Measurements from ENCODE around the gene RGS11. TPM values are rescaled to one million over a fixed set of nuclear protein-coding genes. Genes with fewer than 3 reads are reported as not detected.

Gene RGS11
- total RNA-seq, 1 donor from 2014 or later, result 2.4 TPM

DNA sequence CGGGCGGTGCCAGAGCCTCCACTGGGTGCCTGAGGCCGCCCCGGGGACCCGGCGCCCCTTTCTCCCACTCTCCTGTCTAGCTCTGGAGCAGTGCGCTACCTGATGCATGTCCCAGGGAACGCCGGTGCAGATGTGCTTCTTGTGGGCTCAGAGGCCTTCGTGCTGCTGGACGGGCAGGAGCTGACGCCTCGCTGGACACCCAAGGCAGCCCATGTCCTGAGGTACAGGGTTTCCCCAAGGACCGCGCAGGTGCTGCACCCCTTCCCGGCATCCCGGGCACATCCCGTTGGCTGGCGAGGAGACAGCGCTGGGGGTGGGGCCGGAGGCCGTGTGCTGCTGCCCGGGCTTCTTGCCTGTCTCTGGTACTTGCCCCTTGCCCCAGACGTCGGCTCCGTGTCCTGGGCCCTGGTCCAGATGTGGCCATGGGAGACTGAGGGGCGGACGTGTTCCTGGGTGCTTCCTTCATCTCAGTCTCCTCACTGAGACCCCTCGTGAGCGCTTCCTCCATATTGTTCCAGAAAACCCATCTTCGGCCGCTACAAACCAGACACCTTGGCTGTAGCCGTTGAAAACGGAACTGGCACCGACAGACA, 12.5 kb downstream of the RGS11 start:
- Mint-ChIP-seq H3K4me1 (ENCODE audit: low read depth) (no peaks in the 10 kb centered on the region), H3K27ac (no peak overlapping the region), H3K36me3 (ENCODE audit: insufficient read depth) (peaks cover 16% of the 10 kb centered on the region), H3K4me3 (ENCODE audit: low read depth) (no peak overlapping the region), H3K27me3 (no peaks in the 10 kb centered on the region), H3K9me3 (ENCODE audit: low read depth) (no peaks in the 10 kb centered on the region)
- TF ChIP-seq, protein P1, sequence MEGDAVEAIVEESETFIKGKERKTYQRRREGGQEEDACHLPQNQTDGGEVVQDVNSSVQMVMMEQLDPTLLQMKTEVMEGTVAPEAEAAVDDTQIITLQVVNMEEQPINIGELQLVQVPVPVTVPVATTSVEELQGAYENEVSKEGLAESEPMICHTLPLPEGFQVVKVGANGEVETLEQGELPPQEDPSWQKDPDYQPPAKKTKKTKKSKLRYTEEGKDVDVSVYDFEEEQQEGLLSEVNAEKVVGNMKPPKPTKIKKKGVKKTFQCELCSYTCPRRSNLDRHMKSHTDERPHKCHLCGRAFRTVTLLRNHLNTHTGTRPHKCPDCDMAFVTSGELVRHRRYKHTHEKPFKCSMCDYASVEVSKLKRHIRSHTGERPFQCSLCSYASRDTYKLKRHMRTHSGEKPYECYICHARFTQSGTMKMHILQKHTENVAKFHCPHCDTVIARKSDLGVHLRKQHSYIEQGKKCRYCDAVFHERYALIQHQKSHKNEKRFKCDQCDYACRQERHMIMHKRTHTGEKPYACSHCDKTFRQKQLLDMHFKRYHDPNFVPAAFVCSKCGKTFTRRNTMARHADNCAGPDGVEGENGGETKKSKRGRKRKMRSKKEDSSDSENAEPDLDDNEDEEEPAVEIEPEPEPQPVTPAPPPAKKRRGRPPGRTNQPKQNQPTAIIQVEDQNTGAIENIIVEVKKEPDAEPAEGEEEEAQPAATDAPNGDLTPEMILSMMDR (IDR thresholded peaks at IDR 0.05; ENCODE audit: unreplicated experiment), result no peak
- no peak for DNase-seq (ENCODE audit: low spot score, unreplicated experiment)

DNA sequence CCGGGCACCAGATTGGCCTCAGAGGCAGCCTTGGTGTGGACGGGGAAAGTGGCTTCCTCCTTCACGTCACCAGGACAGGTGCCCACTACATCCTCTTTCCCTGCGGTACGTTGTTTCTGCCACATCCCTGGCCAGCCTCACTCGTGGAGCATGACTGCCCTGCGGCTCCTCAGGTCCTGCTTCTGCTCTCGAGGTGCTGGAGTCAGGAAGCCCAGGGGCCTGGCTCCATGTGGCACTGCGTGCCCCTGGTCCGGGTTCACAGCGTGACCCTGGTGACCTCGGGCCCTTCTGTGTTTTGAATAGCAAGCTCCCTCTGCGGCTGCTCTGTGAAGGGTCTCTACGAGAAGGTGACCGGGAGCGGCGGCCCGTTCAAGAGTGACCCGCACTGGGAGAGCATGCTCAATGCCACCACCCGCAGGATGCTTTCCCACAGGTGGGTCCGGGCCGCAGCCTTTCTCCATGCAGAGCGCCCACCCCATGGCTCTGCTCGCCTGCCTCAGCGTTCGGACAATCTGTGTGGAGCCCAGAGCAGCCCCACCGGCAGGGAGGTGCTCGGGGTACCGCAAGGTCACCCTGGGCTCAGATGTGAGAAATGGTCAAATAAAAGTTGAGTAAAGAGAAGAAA, 13.5 kb downstream of the RGS11 start:
- DNase-seq (ENCODE audit: low spot score, unreplicated experiment), result no peak
- Mint-ChIP-seq H3K4me1 (ENCODE audit: low read depth) (peaks cover 2% of the 10 kb centered on the region), H3K9me3 (ENCODE audit: low read depth) (no peaks in the 10 kb centered on the region), H3K27ac (no peak overlapping the region), H3K27me3 (no peaks in the 10 kb centered on the region), H3K36me3 (ENCODE audit: insufficient read depth) (peaks cover 18% of the 10 kb centered on the region), H3K4me3 (ENCODE audit: low read depth) (no peak overlapping the region)
- TF ChIP-seq, protein P1 (IDR thresholded peaks at IDR 0.05; ENCODE audit: unreplicated experiment), result no peak

DNA sequence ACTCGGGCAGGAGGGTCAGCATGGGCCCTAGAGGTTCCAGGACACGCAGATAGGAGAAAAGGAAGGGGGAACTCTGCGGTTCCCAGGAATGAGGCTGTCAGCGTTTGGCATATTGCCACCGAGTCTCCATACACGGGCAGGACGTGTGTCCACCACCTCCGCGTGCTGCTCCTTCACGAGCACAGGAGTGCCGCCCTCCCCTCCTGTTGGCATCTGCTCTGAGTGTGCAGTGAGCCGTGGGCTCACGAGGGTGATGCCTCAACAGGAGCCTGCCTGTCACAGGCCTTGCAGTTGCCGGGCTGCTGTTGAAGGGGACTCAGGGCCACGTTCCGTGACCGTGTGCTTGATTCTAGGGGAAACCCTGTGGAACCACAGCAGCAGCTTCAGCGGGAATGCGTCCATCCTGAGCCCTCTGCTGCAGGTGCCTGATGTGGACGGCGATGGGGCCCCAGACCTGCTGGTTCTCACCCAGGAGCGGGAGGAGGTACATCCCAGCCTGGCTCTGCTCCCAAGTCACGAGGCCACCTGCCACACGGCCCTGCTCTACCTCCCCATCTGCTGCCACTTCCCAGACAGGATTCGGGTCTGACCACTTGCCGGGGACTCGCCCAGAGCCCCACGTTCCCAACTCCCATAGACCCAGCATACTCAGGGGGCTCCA, 14.6 kb downstream of the RGS11 start:
- TF ChIP-seq, protein P1 (IDR thresholded peaks at IDR 0.05; ENCODE audit: unreplicated experiment), result no peak
- Mint-ChIP-seq H3K27ac (no peak overlapping the region), H3K4me3 (ENCODE audit: low read depth) (no peak overlapping the region), H3K27me3 (no peaks in the 10 kb centered on the region), H3K9me3 (ENCODE audit: low read depth) (no peaks in the 10 kb centered on the region), H3K36me3 (ENCODE audit: insufficient read depth) (peaks cover 19% of the 10 kb centered on the region), H3K4me1 (ENCODE audit: low read depth) (peaks cover 2% of the 10 kb centered on the region)
- DNase-seq (ENCODE audit: low spot score, unreplicated experiment), result no peak

DNA sequence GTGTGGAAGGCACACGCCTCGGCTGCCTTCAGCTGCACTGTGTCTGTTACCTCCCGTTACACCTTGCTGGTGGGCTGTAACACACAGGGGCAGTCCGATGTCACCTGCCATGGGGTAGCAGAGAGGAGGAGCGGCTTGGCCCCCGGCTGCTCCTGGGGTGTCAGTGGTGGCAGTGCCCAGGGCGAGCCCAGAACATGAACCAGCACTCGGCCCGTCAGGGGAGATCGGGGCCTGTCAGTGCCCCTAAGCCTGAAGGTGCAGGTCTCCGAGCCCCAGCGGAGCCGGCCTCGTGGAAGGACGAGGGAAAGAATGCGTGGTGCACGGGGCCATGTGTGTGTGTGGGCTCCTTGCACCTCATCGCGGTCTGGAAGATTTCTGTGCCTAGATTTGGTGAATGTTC, 15.4 kb downstream of the RGS11 start:
- Mint-ChIP-seq H3K27ac (no peak overlapping the region), H3K36me3 (ENCODE audit: insufficient read depth) (peaks cover 24% of the 10 kb centered on the region), H3K27me3 (no peaks in the 10 kb centered on the region), H3K9me3 (ENCODE audit: low read depth) (no peaks in the 10 kb centered on the region), H3K4me1 (ENCODE audit: low read depth) (peaks cover 2% of the 10 kb centered on the region), H3K4me3 (ENCODE audit: low read depth) (no peak overlapping the region)
- TF ChIP-seq, protein P1 (IDR thresholded peaks at IDR 0.05; ENCODE audit: unreplicated experiment), result no peak
- DNase-seq (ENCODE audit: low spot score, unreplicated experiment), result no peak

DNA sequence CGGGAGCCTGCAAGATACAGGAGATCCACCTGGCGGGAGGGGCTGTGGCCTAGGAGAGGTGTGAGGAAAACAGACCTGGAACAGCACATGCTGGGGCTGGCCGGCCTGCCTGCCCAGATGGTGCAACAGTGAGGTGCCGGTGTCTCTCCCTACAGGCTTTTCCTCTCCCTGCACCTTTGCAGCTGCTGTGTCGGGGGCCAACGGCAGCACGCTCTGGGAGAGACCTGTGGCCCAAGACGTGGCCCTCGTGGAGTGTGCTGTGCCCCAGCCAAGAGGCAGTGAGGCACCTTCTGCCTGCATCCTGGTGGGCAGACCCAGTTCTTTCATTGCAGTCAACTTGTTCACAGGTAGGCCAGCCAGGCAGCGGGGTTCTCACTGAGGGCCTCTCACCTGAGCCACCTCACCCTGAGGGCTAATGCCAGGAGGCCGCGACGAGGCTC, 15.9 kb downstream of the RGS11 start:
- DNase-seq (ENCODE audit: low spot score, unreplicated experiment), result no peak
- Mint-ChIP-seq H3K27ac (no peak overlapping the region), H3K4me1 (ENCODE audit: low read depth) (peaks cover 2% of the 10 kb centered on the region), H3K27me3 (no peaks in the 10 kb centered on the region), H3K9me3 (ENCODE audit: low read depth) (no peaks in the 10 kb centered on the region), H3K36me3 (ENCODE audit: insufficient read depth) (peaks cover 26% of the 10 kb centered on the region), H3K4me3 (ENCODE audit: low read depth) (no peak overlapping the region)
- TF ChIP-seq, protein P1 (IDR thresholded peaks at IDR 0.05; ENCODE audit: unreplicated experiment), result no peak

Data from progenitor cell of endocrine pancreas (in vitro differentiated cells).